T47D (cell line): ENCODE measurements around the gene TMEM185B.

Experiments used
- DNase-seq, 2 experiments: peaks; one replicate each; pipeline versions ENCODE4 v3.0.0 to v3.0.0-alpha.2; 2011 to 2012; ENCODE audit warnings: low read depth in 1 of 2, low spot score in 1 of 2
- JUND ChIP-seq: IDR thresholded peaks from 2 replicates; pipeline ENCODE4 v1.6.1; 2012; ENCODE audit warnings: low read depth
- in situ Hi-C: cut with HindIII; loops from 2 replicates; pipeline ENCODE4 v1.10.0; 2016; ENCODE audit warnings: low sequenced_read_pairs, low pct_unique_long_range_greater_than_20kb

TMEM185B gene

GRCh38 chr2:120224735-120225548 lies 1.7 kb upstream of the TMEM185B start:
- in situ Hi-C loops = no loop called here
- no peak for TF ChIP-seq JUND
- peak in 1 of 2 experiments; percentile 38 for DNase-seq

GRCh38 chr2:120224256-120224655 lies 1.1 kb upstream of the TMEM185B start:
- TF ChIP-seq JUND = no peak
- no peak for DNase-seq
- in situ Hi-C loops = no loop called here

- in situ Hi-C loops = no loop called here
- no peak for DNase-seq
- no peak for TF ChIP-seq JUND
Observed at GRCh38 chr2:120222186-120223033, 790 bp downstream of the TMEM185B start.

- in situ Hi-C loops = no loop called here
- DNase-seq = no peak
- TF ChIP-seq JUND = no peak
Observed at GRCh38 chr2:120221616-120222015, 1.6 kb downstream of the TMEM185B start.

- no peak for DNase-seq
- TF ChIP-seq JUND = no peak
- in situ Hi-C loops = no loop called here
Observed at GRCh38 chr2:120220756-120221155, 2.4 kb downstream of the TMEM185B start.

GRCh38 chr2:120219766-120220165 lies 3.4 kb downstream of the TMEM185B start:
- in situ Hi-C loops = no loop called here
- no peak for TF ChIP-seq JUND
- DNase-seq = no peak

- in situ Hi-C loops = no loop called here
- TF ChIP-seq JUND = no peak
- DNase-seq = no peak
Observed at GRCh38 chr2:120219291-120219690, 3.9 kb downstream of the TMEM185B start.

- in situ Hi-C loops = no loop called here
- no peak for TF ChIP-seq JUND
- DNase-seq = no peak
Observed at GRCh38 chr2:120218181-120218580, 5.0 kb downstream of the TMEM185B start.

- TF ChIP-seq JUND = no peak
- in situ Hi-C loops = no loop called here
- DNase-seq = no peak
Observed at GRCh38 chr2:120210270-120210693, 12.9 kb downstream of the TMEM185B start.

GRCh38 chr2:120209427-120210269 lies 13.6 kb downstream of the TMEM185B start:
- in situ Hi-C loops = no loop called here
- no peak for DNase-seq
- TF ChIP-seq JUND = no peak

GRCh38 chr2:120208381-120209353 lies 14.5 kb downstream of the TMEM185B start:
- TF ChIP-seq JUND = no peak
- in situ Hi-C loops = no loop called here
- DNase-seq = no peak
